WTC11 (cell line): ENCODE measurements around the gene ATG9B.

ENCODE experiments used
- CREB1 ChIP-seq: sonication (generic); formaldehyde crosslinking; IDR thresholded peaks from 2 replicates; pipeline ENCODE4 v1.8.0; 2023; ENCODE audit warnings: mild to moderate bottlenecking, missing genetic modification reagents
- CREM ChIP-seq: sonication (generic); formaldehyde crosslinking; IDR thresholded peaks from 2 replicates; pipeline ENCODE4 v1.8.1; 2022; ENCODE audit warnings: mild to moderate bottlenecking, missing genetic modification reagents, moderate library complexity
- CTCF ChIP-seq: fragments of 200-600 bp; IDR thresholded peaks from 2 replicates; pipeline ENCODE4 v1.8.0; 2022; ENCODE audit warnings: antibody characterized with exemption
- ELF4 ChIP-seq: sonication (generic); formaldehyde crosslinking; IDR thresholded peaks from 2 replicates; pipeline ENCODE4 v1.8.1; 2022; ENCODE audit warnings: low read depth, mild to moderate bottlenecking, moderate library complexity, missing genetic modification reagents
- ESRRA ChIP-seq: sonication (generic); formaldehyde crosslinking; IDR thresholded peaks from 2 replicates; pipeline ENCODE4 v1.8.1; 2022; ENCODE audit warnings: mild to moderate bottlenecking, missing genetic modification reagents, borderline replicate concordance
- GABPB1 ChIP-seq: sonication (generic); formaldehyde crosslinking; IDR thresholded peaks from 2 replicates; pipeline ENCODE4 v1.8.1; 2023; ENCODE audit warnings: mild to moderate bottlenecking, missing genetic modification reagents
- JUN ChIP-seq: sonication (generic); formaldehyde crosslinking; IDR thresholded peaks from 2 replicates; pipeline ENCODE4 v1.8.0; 2023; ENCODE audit warnings: mild to moderate bottlenecking, missing genetic modification reagents
- KAT7 ChIP-seq: sonication (generic); formaldehyde crosslinking; IDR thresholded peaks from 2 replicates; pipeline ENCODE4 v1.8.1; 2023; ENCODE audit warnings: missing genetic modification reagents, mild to moderate bottlenecking, borderline replicate concordance
- TCF7 ChIP-seq: sonication (generic); formaldehyde crosslinking; IDR thresholded peaks from 2 replicates; pipeline ENCODE4 v1.8.0; 2022; ENCODE audit warnings: mild to moderate bottlenecking, low read depth, missing genetic modification reagents, moderate library complexity
- TEAD4 ChIP-seq: sonication (generic); formaldehyde crosslinking; IDR thresholded peaks from 2 replicates; pipeline ENCODE4 v1.8.0; 2022; ENCODE audit warnings: mild to moderate bottlenecking, missing genetic modification reagents
- TP53 ChIP-seq: sonication (generic); formaldehyde crosslinking; IDR thresholded peaks from 2 replicates; pipeline ENCODE4 v1.8.1; 2023; ENCODE audit warnings: mild to moderate bottlenecking, missing genetic modification reagents
- TF ChIP-seq, protein P1 (sequence below): sonication (generic); formaldehyde crosslinking; IDR thresholded peaks from 2 replicates; pipeline ENCODE4 v1.8.0; 2022; ENCODE audit warnings: mild to moderate bottlenecking, missing genetic modification reagents
- TF ChIP-seq, protein P2 (sequence below): sonication (generic); formaldehyde crosslinking; IDR thresholded peaks from 2 replicates; pipeline ENCODE4 v1.8.1; 2023; ENCODE audit warnings: mild to moderate bottlenecking, missing genetic modification reagents, borderline replicate concordance
- TF ChIP-seq, protein P3 (sequence below): sonication (generic); formaldehyde crosslinking; IDR thresholded peaks from 2 replicates; pipeline ENCODE4 v1.8.1; 2023; ENCODE audit warnings: mild to moderate bottlenecking, moderate library complexity, missing genetic modification reagents

GRCh38 chr7:150967349-150967748 is 56.9 kb downstream of the ATG9B start:
- no peak for TF ChIP-seq CREB1 (CRISPR knock-in tag)
- TF ChIP-seq TCF7 (CRISPR knock-in tag) = no peak
- TF ChIP-seq ESRRA (CRISPR knock-in tag) = no peak
- no peak for TF ChIP-seq CTCF
- TF ChIP-seq ELF4 (CRISPR knock-in tag) = no peak
- TF ChIP-seq TEAD4 (CRISPR knock-in tag) = no peak
- TF ChIP-seq, protein P1, sequence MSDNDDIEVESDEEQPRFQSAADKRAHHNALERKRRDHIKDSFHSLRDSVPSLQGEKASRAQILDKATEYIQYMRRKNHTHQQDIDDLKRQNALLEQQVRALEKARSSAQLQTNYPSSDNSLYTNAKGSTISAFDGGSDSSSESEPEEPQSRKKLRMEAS = no peak
- TF ChIP-seq KAT7 (CRISPR knock-in tag) = no peak
- TF ChIP-seq CREM (CRISPR knock-in tag) = no peak
- no peak for TF ChIP-seq GABPB1 (CRISPR knock-in tag)
- TF ChIP-seq, protein P2, sequence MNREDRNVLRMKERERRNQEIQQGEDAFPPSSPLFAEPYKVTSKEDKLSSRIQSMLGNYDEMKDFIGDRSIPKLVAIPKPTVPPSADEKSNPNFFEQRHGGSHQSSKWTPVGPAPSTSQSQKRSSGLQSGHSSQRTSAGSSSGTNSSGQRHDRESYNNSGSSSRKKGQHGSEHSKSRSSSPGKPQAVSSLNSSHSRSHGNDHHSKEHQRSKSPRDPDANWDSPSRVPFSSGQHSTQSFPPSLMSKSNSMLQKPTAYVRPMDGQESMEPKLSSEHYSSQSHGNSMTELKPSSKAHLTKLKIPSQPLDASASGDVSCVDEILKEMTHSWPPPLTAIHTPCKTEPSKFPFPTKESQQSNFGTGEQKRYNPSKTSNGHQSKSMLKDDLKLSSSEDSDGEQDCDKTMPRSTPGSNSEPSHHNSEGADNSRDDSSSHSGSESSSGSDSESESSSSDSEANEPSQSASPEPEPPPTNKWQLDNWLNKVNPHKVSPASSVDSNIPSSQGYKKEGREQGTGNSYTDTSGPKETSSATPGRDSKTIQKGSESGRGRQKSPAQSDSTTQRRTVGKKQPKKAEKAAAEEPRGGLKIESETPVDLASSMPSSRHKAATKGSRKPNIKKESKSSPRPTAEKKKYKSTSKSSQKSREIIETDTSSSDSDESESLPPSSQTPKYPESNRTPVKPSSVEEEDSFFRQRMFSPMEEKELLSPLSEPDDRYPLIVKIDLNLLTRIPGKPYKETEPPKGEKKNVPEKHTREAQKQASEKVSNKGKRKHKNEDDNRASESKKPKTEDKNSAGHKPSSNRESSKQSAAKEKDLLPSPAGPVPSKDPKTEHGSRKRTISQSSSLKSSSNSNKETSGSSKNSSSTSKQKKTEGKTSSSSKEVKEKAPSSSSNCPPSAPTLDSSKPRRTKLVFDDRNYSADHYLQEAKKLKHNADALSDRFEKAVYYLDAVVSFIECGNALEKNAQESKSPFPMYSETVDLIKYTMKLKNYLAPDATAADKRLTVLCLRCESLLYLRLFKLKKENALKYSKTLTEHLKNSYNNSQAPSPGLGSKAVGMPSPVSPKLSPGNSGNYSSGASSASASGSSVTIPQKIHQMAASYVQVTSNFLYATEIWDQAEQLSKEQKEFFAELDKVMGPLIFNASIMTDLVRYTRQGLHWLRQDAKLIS (CRISPR knock-in tag) = no peak
- TF ChIP-seq, protein P3, sequence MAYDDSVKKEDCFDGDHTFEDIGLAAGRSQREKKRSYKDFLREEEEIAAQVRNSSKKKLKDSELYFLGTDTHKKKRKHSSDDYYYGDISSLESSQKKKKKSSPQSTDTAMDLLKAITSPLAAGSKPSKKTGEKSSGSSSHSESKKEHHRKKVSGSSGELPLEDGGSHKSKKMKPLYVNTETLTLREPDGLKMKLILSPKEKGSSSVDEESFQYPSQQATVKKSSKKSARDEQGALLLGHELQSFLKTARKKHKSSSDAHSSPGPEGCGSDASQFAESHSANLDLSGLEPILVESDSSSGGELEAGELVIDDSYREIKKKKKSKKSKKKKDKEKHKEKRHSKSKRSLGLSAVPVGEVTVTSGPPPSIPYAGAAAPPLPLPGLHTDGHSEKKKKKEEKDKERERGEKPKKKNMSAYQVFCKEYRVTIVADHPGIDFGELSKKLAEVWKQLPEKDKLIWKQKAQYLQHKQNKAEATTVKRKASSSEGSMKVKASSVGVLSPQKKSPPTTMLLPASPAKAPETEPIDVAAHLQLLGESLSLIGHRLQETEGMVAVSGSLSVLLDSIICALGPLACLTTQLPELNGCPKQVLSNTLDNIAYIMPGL = no peak
- no peak for TF ChIP-seq JUN (CRISPR knock-in tag)
- TF ChIP-seq TP53 (CRISPR knock-in tag) = no peak
